Osteoblast (primary cell): ENCODE results near the gene PRSS12. TPM values are rescaled to one million over a fixed set of nuclear protein-coding genes. Genes with fewer than 3 reads are reported as not detected.

Source experiments
- DNase-seq: peaks from one replicate; pipeline ENCODE4 v3.0.0; 2011; ENCODE audit warnings: low spot score, mixed read lengths; ENCODE audit not compliant: insufficient read length; ENCODE audit errors: missing footprints
- H2AFZ ChIP-seq: 2 replicates; pipeline ENCODE4 v1.6.0; 2011; ENCODE audit warnings: mild to moderate bottlenecking, low read length
- H3K27ac ChIP-seq: 2 replicates; pipeline ENCODE4 v1.5.1; 2011; ENCODE audit warnings: mild to moderate bottlenecking, low read depth, low read length, moderate library complexity
- H3K27me3 ChIP-seq: 2 replicates; pipeline ENCODE4 v1.6.0; 2012; ENCODE audit warnings: mild to moderate bottlenecking, control low read depth, inconsistent platforms, low read length, moderate library complexity; ENCODE audit not compliant: insufficient read depth
- H3K36me3 ChIP-seq: 2 replicates; pipeline ENCODE4 v1.5.1; 2011; ENCODE audit warnings: mild to moderate bottlenecking, low read length, control low read depth, moderate library complexity; ENCODE audit not compliant: insufficient read depth
- H3K4me1 ChIP-seq: 2 replicates; pipeline ENCODE4 v1.5.1; 2011; ENCODE audit warnings: mild to moderate bottlenecking, low read length, control low read depth, moderate library complexity; ENCODE audit not compliant: insufficient read depth
- H3K4me2 ChIP-seq: 2 replicates; pipeline ENCODE4 v1.6.0; 2011; ENCODE audit warnings: mild to moderate bottlenecking, low read length; ENCODE audit not compliant: insufficient read depth
- H3K4me3 ChIP-seq: fragments of 200-600 bp; sonication (generic); 3 replicates; pipeline ENCODE4 v1.5.1; 2012; ENCODE audit warnings: mild to moderate bottlenecking, low read length, inconsistent platforms; ENCODE audit not compliant: insufficient read depth
- H3K79me2 ChIP-seq: 2 replicates; pipeline ENCODE4 v1.6.0; 2012; ENCODE audit warnings: mild to moderate bottlenecking, low read length, control low read depth, inconsistent platforms; ENCODE audit not compliant: insufficient read depth
- H3K9me3 ChIP-seq: 2 replicates; pipeline ENCODE4 v1.5.1; 2011; ENCODE audit warnings: low read depth, low read length, control low read depth
- H4K20me1 ChIP-seq: 2 replicates; pipeline ENCODE4 v1.6.0; 2012; ENCODE audit warnings: mild to moderate bottlenecking, low read length, control low read depth; ENCODE audit not compliant: insufficient read depth
- total RNA-seq: library from RNA; depleted of rRNA; stranded (reverse); fragments of >200 nt; gene quantifications from 2 replicates; pipeline ENCODE4 v1.2.3, GENCODE V29; 2012
- TF ChIP-seq, protein P1 (sequence below): IDR thresholded peaks from 2 replicates; pipeline ENCODE4 v1.5.1; 2011; ENCODE audit warnings: mild to moderate bottlenecking, low read depth, low read length, moderate library complexity; ENCODE audit errors: extremely low read depth

Gene PRSS12
- total RNA-seq, 1 donor, result 9.4 TPM

DNA sequence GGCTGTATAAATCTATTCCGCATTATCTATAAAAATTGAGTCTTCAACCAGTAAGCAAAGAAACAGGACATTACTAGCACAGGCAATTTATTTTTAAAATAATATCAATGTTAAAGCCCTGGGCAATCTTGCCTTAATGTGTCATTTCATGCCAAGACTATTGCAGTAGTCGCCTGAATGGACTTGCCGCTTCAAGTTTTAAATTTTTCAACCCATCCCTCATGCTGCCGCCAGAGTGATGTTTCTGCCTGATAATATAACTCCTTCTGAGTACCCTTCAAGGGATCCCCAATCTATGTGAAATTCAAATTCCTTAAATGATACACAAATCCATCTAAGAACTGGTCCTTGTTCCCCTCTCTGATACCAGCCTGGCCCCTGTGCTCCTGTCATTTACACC lies 66.9 kb downstream of the PRSS12 start:
- no peak for DNase-seq
- Histone ChIP-seq H3K36me3 (no peaks in the 10 kb centered on the region), H3K4me2 (no peak overlapping the region), H3K27ac (no peak overlapping the region), H3K4me1 (peaks cover 62% of the 10 kb centered on the region), H3K79me2 (no peaks in the 10 kb centered on the region), H3K4me3 (no peak overlapping the region), H2AFZ (no peak overlapping the region), H3K9me3 (no peaks in the 10 kb centered on the region), H4K20me1 (peaks cover 3% of the 10 kb centered on the region), H3K27me3 (no peaks in the 10 kb centered on the region)
- TF ChIP-seq, protein P1, sequence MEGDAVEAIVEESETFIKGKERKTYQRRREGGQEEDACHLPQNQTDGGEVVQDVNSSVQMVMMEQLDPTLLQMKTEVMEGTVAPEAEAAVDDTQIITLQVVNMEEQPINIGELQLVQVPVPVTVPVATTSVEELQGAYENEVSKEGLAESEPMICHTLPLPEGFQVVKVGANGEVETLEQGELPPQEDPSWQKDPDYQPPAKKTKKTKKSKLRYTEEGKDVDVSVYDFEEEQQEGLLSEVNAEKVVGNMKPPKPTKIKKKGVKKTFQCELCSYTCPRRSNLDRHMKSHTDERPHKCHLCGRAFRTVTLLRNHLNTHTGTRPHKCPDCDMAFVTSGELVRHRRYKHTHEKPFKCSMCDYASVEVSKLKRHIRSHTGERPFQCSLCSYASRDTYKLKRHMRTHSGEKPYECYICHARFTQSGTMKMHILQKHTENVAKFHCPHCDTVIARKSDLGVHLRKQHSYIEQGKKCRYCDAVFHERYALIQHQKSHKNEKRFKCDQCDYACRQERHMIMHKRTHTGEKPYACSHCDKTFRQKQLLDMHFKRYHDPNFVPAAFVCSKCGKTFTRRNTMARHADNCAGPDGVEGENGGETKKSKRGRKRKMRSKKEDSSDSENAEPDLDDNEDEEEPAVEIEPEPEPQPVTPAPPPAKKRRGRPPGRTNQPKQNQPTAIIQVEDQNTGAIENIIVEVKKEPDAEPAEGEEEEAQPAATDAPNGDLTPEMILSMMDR, result no peak

DNA sequence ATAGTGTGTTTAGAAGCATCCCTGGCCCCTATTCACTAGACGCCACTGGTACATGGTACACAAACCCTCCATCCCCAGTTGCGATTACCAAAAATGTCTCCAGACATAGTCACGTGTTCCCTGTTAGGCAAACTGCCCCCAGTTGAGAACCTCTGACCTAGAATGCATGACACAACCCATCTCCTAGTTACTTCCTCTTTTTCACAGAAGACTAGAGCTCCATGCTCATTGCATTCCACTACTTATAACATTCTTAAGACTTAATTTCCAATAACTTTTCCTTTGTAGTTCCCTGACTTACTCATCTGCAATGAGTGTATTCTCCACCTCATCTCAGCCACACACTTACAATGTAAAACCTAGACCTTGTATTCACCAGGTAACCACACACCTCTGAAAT lies 68.6 kb downstream of the PRSS12 start:
- H3K9me3 ChIP-seq, result no peaks in the 10 kb centered on the region
- peaks cover 61% of the 10 kb centered on the region for H3K4me1 ChIP-seq
- peaks cover 16% of the 10 kb centered on the region for H4K20me1 ChIP-seq
- peaks cover 13% of the 10 kb centered on the region for H3K79me2 ChIP-seq
- H2AFZ ChIP-seq, result no peak overlapping the region
- H3K36me3 ChIP-seq, result peaks cover 16% of the 10 kb centered on the region
- H3K4me2 ChIP-seq, result no peak overlapping the region
- TF ChIP-seq, protein P1, result no peak
- no peak overlapping the region for H3K27ac ChIP-seq
- H3K4me3 ChIP-seq, result no peak overlapping the region
- DNase-seq, result no peak
- H3K27me3 ChIP-seq, result no peaks in the 10 kb centered on the region

DNA sequence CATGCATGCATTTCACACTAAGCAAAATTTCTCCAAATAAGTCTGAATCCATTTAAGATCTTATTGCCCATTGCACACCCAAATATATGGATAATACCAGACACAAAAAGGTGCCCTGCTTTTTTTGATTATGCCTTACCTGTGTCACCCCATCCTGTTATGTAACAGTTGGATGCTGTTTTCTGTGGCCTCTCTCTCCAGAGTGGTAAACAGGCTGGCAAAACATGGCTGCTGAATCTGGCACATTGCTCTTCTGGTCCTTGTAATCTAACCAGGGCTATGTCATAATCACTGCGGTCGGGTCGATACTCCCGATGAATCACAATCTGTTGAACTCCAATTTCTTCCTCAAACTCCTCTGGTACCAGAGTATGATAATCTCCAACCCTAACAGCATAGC lies 70.1 kb downstream of the PRSS12 start:
- Histone ChIP-seq H3K27ac (peak overlapping the region; percentile 61), H3K79me2 (peaks cover 19% of the 10 kb centered on the region), H3K4me3 (no peak overlapping the region), H3K4me2 (peak overlapping the region; percentile 3), H3K36me3 (peaks cover 18% of the 10 kb centered on the region), H2AFZ (no peak overlapping the region), H4K20me1 (peaks cover 21% of the 10 kb centered on the region), H3K27me3 (no peaks in the 10 kb centered on the region), H3K4me1 (peaks cover 46% of the 10 kb centered on the region), H3K9me3 (no peaks in the 10 kb centered on the region)
- TF ChIP-seq, protein P1, result no peak
- no peak for DNase-seq

DNA sequence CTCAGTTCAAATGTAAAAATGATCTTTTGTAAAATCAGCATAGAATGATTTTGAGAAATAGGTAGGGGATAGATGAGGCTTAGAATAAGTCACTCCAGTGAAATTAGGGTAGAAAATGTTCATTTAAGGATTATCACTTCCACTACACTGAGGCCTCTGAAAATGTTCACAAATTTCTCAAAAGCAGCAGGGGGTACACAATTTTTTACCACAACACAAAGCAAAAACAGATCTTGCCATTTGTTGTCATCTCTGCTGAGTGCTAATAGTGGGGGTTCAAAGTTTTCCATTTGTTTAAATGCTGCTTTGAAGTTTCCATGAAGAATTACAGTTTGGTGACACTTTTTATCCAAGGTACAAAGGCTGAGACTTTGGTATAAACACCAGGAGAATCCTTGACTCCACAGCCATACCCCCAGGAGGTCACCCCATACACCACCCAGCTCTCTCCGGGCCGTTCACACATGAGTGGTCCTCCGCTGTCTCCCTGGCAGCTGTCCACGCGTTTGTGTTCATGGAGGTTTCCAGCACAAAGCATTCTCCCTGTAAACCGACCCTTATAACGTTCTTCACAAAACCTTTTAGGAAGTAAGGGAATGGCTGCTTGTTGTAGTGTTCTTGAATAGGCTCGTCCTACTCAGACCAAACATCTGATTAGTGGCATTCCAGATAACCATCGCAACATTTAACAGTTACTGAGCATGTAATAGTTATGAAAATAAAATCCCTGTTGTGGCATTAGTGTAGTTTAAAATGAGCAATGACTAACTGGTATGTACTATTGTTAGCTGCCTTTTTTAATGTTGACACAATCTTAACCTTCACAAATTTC lies 71.0 kb downstream of the PRSS12 start:
- H3K9me3 ChIP-seq, result no peaks in the 10 kb centered on the region
- H3K4me2 ChIP-seq, result peak overlapping the region; percentile 84
- peak overlapping the region; percentile 61 for H3K27ac ChIP-seq
- peaks cover 19% of the 10 kb centered on the region for H3K79me2 ChIP-seq
- peaks cover 21% of the 10 kb centered on the region for H4K20me1 ChIP-seq
- peaks cover 38% of the 10 kb centered on the region for H3K4me1 ChIP-seq
- TF ChIP-seq, protein P1, result no peak
- H3K36me3 ChIP-seq, result peaks cover 18% of the 10 kb centered on the region
- H3K4me3 ChIP-seq, result peak overlapping the region; percentile 94
- DNase-seq, result no peak
- H3K27me3 ChIP-seq, result no peaks in the 10 kb centered on the region
- no peak overlapping the region for H2AFZ ChIP-seq
